Breast epithelium (tissue), 4 donors: ENCODE measurements around the gene TGFBRAP1. TPM values are rescaled to one million over a fixed set of nuclear protein-coding genes. Genes with fewer than 3 reads are reported as not detected.

Source experiments
- DNase-seq, 2 donors: peaks; one replicate each; pipeline ENCODE4 v3.0.0-alpha.2; 2019; ENCODE audit warnings: low spot score in 2 of 2
- H3K27ac ChIP-seq, 2 donors: fragments of 200-600 bp; sonication (generic) in 1 of 2; one replicate each; pipeline ENCODE4 v1.5.1; 2016 to 2019; ENCODE audit warnings: mild to moderate bottlenecking in 1 of 2
- H3K27me3 ChIP-seq, 2 donors: fragments of 200-600 bp; sonication (generic) in 1 of 2; one replicate each; pipeline versions ENCODE4 v1.5.1 to v1.6.0; 2017 to 2019; ENCODE audit warnings: control low read depth in 1 of 2, mild to moderate bottlenecking in 1 of 2
- H3K36me3 ChIP-seq: fragments of 200-600 bp; one replicate; pipeline ENCODE4 v1.5.1; 2019
- H3K4me1 ChIP-seq, 2 donors: fragments of 200-600 bp; sonication (generic); one replicate each; pipeline ENCODE4 v1.5.1; 2016 to 2019; ENCODE audit warnings: control low read depth in 1 of 2
- H3K4me3 ChIP-seq, 3 donors: fragments of 200-600 bp; sonication (generic); 1 replicate in 2 of 3; 2 replicates in 1 of 3; pipeline ENCODE4 v1.5.1; 2016 to 2019; ENCODE audit warnings: mild to moderate bottlenecking in 3 of 3, moderate library complexity in 2 of 3
- H3K9me3 ChIP-seq, 2 donors: fragments of 200-600 bp; sonication (generic) in 1 of 2; one replicate each; pipeline ENCODE4 v1.5.1; 2016 to 2019; ENCODE audit warnings: control low read depth in 1 of 2
- POLR2A ChIP-seq: fragments of 450-650 bp; IDR thresholded peaks from one replicate; pipeline ENCODE4 v1.6.1; 2016; ENCODE audit warnings: antibody characterized with exemption, mild to moderate bottlenecking, moderate library complexity
- POLR2AphosphoS5 ChIP-seq, 3 donors: sonication (generic); formaldehyde crosslinking; IDR thresholded peaks; one replicate each; pipeline ENCODE4 v1.6.1; 2017; ENCODE audit warnings: antibody characterized with exemption in 3 of 3
- intact Hi-C: fragments of 100-400 bp; cut with DNase I; formaldehyde crosslinking; loops from one replicate; pipeline ENCODE4 v1.15.1; 2023; ENCODE audit warnings: low total_unique reads
- total RNA-seq, 3 donors: library from RNA; depleted of rRNA; stranded (reverse); fragments of >200 nt; gene quantifications; one replicate each; pipeline ENCODE4 v1.1.0, GENCODE V29; 2016
- TF ChIP-seq, protein P1 (sequence below), 3 donors: fragments of 450-650 bp; IDR thresholded peaks; one replicate each; pipeline ENCODE4 v1.5.1; 2016 to 2017; ENCODE audit warnings: antibody characterized with exemption in 3 of 3, mild to moderate bottlenecking in 3 of 3, moderate library complexity in 3 of 3

The TGFBRAP1 gene
- total RNA-seq, 3 donors from 2014 or later, result 24.6 to 29.8 (median 28.5) TPM

DNA sequence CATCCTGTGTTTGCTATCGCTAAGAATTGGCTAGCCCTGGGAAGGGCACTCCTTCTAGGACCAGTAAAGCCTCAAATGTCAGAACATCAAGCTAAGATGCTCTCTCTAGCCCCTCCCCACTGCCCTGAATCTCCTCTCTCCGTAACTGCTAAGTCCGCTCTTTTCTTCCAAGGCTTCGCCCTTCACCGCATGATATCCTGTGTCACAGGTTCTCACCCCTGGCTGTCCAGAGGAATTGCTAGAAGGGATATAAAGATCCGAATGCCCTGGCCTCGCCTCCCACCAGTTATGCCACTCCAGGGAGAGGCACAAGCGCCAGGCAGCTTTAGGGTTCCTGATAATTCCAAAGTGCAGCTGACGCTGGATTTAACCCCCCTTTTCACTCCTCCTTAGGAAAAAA, 105.1 kb downstream of the TGFBRAP1 start:
- intact Hi-C loops, result no loop called here
- TF ChIP-seq POLR2AphosphoS5 (IDR thresholded peaks at IDR 0.05) (no peak), POLR2A (no peak)
- TF ChIP-seq, protein P1, sequence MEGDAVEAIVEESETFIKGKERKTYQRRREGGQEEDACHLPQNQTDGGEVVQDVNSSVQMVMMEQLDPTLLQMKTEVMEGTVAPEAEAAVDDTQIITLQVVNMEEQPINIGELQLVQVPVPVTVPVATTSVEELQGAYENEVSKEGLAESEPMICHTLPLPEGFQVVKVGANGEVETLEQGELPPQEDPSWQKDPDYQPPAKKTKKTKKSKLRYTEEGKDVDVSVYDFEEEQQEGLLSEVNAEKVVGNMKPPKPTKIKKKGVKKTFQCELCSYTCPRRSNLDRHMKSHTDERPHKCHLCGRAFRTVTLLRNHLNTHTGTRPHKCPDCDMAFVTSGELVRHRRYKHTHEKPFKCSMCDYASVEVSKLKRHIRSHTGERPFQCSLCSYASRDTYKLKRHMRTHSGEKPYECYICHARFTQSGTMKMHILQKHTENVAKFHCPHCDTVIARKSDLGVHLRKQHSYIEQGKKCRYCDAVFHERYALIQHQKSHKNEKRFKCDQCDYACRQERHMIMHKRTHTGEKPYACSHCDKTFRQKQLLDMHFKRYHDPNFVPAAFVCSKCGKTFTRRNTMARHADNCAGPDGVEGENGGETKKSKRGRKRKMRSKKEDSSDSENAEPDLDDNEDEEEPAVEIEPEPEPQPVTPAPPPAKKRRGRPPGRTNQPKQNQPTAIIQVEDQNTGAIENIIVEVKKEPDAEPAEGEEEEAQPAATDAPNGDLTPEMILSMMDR (IDR thresholded peaks at IDR 0.05), result no peak
- Histone ChIP-seq H3K4me3 (no peak overlapping the region), H3K27ac (no peak overlapping the region), H3K4me1 (no peaks in the 10 kb centered on the region), H3K9me3 (no peaks in the 10 kb centered on the region), H3K27me3 (no peaks in the 10 kb centered on the region), H3K36me3 (no peaks in the 10 kb centered on the region)
- no peak for DNase-seq

DNA sequence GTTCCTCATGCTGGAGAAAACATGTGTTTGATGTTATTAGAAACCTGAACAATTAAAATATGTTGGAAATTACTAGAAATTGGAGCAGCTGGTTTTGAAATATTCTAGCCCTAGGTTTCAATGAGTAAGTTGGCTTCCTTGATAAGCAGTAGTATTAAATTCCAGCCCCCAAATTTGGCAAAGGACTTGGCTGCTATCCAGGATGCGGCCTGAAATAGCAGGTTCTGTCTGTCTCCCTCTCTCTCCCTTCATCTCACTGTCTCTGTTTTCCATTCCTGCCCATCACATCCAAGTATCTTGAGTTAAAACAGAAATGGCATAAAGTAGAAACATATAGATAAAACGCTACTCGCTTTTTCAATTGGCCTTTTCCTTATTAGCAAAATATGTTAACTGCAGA, 108.9 kb downstream of the TGFBRAP1 start:
- no peak for TF ChIP-seq POLR2A
- TF ChIP-seq, protein P1 (IDR thresholded peaks at IDR 0.05), result no peak
- no peak for TF ChIP-seq POLR2AphosphoS5 (IDR thresholded peaks at IDR 0.05)
- Histone ChIP-seq H3K36me3 (no peaks in the 10 kb centered on the region), H3K4me3 (no peak overlapping the region), H3K27ac (no peak overlapping the region), H3K4me1 (no peaks in the 10 kb centered on the region), H3K9me3 (no peaks in the 10 kb centered on the region), H3K27me3 (no peaks in the 10 kb centered on the region)
- intact Hi-C loops, result no loop called here
- no peak for DNase-seq

DNA sequence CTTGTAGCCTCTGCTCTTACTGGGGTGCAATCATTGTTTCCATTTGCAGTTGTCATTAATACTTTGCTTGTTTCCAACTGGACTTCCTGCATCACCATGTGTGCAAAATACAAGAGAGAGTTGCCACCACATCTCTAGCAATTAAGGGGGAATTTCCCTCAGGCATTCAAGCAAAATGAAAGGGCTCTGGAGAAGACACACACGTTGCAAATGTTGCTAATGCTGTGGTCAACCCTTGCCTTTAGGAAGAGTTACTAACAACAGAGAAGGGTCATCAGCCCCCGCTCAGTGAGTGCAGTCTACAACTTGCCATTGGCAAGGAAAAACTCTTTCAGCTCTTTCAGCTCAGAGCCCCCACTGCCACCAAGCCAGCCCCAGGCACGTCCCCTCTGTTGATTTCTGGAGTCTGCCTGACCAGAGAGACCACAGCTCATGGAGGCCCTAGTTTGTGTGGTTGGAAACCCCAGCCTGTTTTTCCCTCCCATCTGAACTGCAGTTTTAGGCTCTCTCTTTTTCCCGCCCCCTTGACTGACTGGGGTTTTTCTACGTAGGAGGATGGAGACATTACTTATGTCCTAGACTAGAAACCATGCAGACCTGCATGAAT, 113.8 kb downstream of the TGFBRAP1 start:
- H3K4me1 ChIP-seq, result no peaks in the 10 kb centered on the region
- no peaks in the 10 kb centered on the region for H3K27me3 ChIP-seq
- intact Hi-C loops, result loop anchor here (5.0 kb wide), 1 partner anchor 1307 kb away; no protein-coding TSS in a partner anchor
- no peak for DNase-seq
- H3K4me3 ChIP-seq, result no peak overlapping the region
- H3K36me3 ChIP-seq, result no peaks in the 10 kb centered on the region
- TF ChIP-seq, protein P1 (IDR thresholded peaks at IDR 0.05), result no peak
- TF ChIP-seq POLR2AphosphoS5 (IDR thresholded peaks at IDR 0.05), result no peak
- TF ChIP-seq POLR2A, result no peak
- H3K9me3 ChIP-seq, result no peaks in the 10 kb centered on the region
- no peak overlapping the region for H3K27ac ChIP-seq

Other genes starting within 250 kb of the TGFBRAP1 start
- gene GPR45, start 88.0 kb downstream of the TGFBRAP1 start, total RNA-seq, result not detected
- gene C2orf49, start 7.8 kb upstream of the TGFBRAP1 start, total RNA-seq, result 10 to 100 TPM; 20.0 to 31.6 (median 23.0) TPM
- gene FHL2, start 69.3 kb upstream of the TGFBRAP1 start, total RNA-seq, result 100 to 1,000 TPM in 1 of 3 donors, 10 to 100 TPM in 2; 20.0 to 128 (median 98.2) TPM